ENCODE results near the gene APLP1. TPM values are rescaled to one million over a fixed set of nuclear protein-coding genes. Genes with fewer than 3 reads are reported as not detected.

APLP1 gene
- total and polyA plus RNA-seq, 12 donors, result 2.7 to 63.5 (median 24.9) TPM

- no peak for TF ChIP-seq CTCF (IDR thresholded peaks at IDR 0.05)
- DNase-seq (no peak), ATAC-seq (no peak)
- WGBS, 2 donors, result 33% methylated on average over 3 of the region's 3 CpGs
- Histone ChIP-seq H3K36me3 (peaks cover 0 to 9% (median 0%) of the 10 kb centered on the region in 9 donors), H3K27me3 (peaks cover 0 to 17% (median 0%) of the 10 kb centered on the region in 7 donors), H3K27ac (peak overlapping the region in 1 of 10 donors; percentile 96), H3K4me1 (peaks cover 0 to 67% (median 0%) of the 10 kb centered on the region in 9 donors), H3K4me3 (no peak overlapping the region), H3K9me3 (no peaks in the 10 kb centered on the region)
- intact Hi-C loops (cut with DNase I), result no loop called here
Observed at GRCh38 chr19:35911173-35911572, 42.8 kb downstream of the APLP1 start.

GRCh38 chr19:35911790-35912189 is 43.4 kb downstream of the APLP1 start:
- TF ChIP-seq CTCF (IDR thresholded peaks at IDR 0.05), result no peak
- Histone ChIP-seq H3K9me3 (no peaks in the 10 kb centered on the region), H3K27ac (peak overlapping the region in 1 of 10 donors; percentile 96), H3K4me3 (no peak overlapping the region), H3K36me3 (peaks cover 0 to 2% (median 0%) of the 10 kb centered on the region in 9 donors), H3K27me3 (peaks cover 0 to 21% (median 0%) of the 10 kb centered on the region in 7 donors), H3K4me1 (peaks cover 0 to 63% (median 0%) of the 10 kb centered on the region in 9 donors)
- 63 to 67% methylated on average over 5 of the region's 5 CpGs for WGBS, 2 donors
- intact Hi-C loops (cut with DNase I), result no loop called here
- DNase-seq (no peak), ATAC-seq (no peak)

GRCh38 chr19:35913589-35913988 is 45.2 kb downstream of the APLP1 start:
- no peak for TF ChIP-seq CTCF (IDR thresholded peaks at IDR 0.05)
- Histone ChIP-seq H3K4me1 (peaks cover 0 to 63% (median 0%) of the 10 kb centered on the region in 9 donors), H3K4me3 (no peak overlapping the region), H3K27me3 (peaks cover 0 to 27% (median 0%) of the 10 kb centered on the region in 7 donors), H3K27ac (peak overlapping the region in 2 of 10 donors; percentile 12 to 96), H3K9me3 (no peaks in the 10 kb centered on the region), H3K36me3 (no peaks in the 10 kb centered on the region)
- intact Hi-C loops (cut with DNase I), result no loop called here
- 61 to 66% methylated on average over 7 of the region's 7 CpGs for WGBS, 2 donors
- ATAC-seq, result no peak
- DNase-seq, result no peak

GRCh38 chr19:35915443-35915842 is 47.1 kb downstream of the APLP1 start:
- WGBS, 2 donors, result 69 to 77% methylated on average over 3 of the region's 3 CpGs

More at GRCh38 chr19:35915443-35915842, 47.1 kb downstream of the APLP1 start:
- peaks cover 0 to 48% (median 0%) of the 10 kb centered on the region in 9 donors for H3K4me1 ChIP-seq
- no peak overlapping the region for H3K4me3 ChIP-seq
- DNase-seq (no peak), ATAC-seq (no peak)
- TF ChIP-seq CTCF (IDR thresholded peaks at IDR 0.05), result no peak
- H3K27me3 ChIP-seq, result peaks cover 0 to 25% (median 0%) of the 10 kb centered on the region in 7 donors
- H3K27ac ChIP-seq, result peak overlapping the region in 1 of 10 donors; percentile 56
- H3K9me3 ChIP-seq, result no peaks in the 10 kb centered on the region
- intact Hi-C loops (cut with DNase I), result no loop called here
- H3K36me3 ChIP-seq, result no peaks in the 10 kb centered on the region
